Glomerular visceral epithelial cell (primary cell): ENCODE measurements around the gene RFC3.
"Not testable (repeated sequence)": the region's sequence is repeated elsewhere in the genome, so short reads cannot be mapped to it uniquely, and the experiment has no call there.

Experiments used
- DNase-seq: peaks from one replicate; pipeline ENCODE4 v3.0.0-alpha.2; 2016; ENCODE audit errors: extremely low spot score

RFC3 gene

GRCh38 chr13:33806470-33807248 is 11.3 kb upstream of the RFC3 start:
- DNase-seq, result no peak

GRCh38 chr13:33812829-33813228 is 5.1 kb upstream of the RFC3 start:
- not testable (repeated sequence) for DNase-seq

- no peak for DNase-seq
These were observed 2.9 kb upstream of the RFC3 start for GRCh38 chr13:33815011-33815550.

- DNase-seq, result no peak
These were observed 1.0 kb upstream of the RFC3 start for GRCh38 chr13:33816912-33817311.

- no peak for DNase-seq
These were observed 442 bp upstream of the RFC3 start for GRCh38 chr13:33817513-33817900.

GRCh38 chr13:33825083-33825482 is 7.1 kb downstream of the RFC3 start:
- DNase-seq, result no peak

GRCh38 chr13:33827139-33827538 is 9.2 kb downstream of the RFC3 start:
- DNase-seq, result no peak

- DNase-seq, result no peak
These were observed 10.6 kb downstream of the RFC3 start for GRCh38 chr13:33828431-33829129.

- no peak for DNase-seq
These were observed 14.9 kb downstream of the RFC3 start for GRCh38 chr13:33832872-33833271.

GRCh38 chr13:33838647-33839046 is 20.7 kb downstream of the RFC3 start:
- DNase-seq, result no peak

GRCh38 chr13:33840402-33840801 is 22.5 kb downstream of the RFC3 start:
- no peak for DNase-seq

GRCh38 chr13:33842207-33842606 is 24.3 kb downstream of the RFC3 start:
- DNase-seq, result no peak

- no peak for DNase-seq
These were observed 25.0 kb downstream of the RFC3 start for GRCh38 chr13:33842986-33843385.

GRCh38 chr13:33845572-33846302 is 27.8 kb downstream of the RFC3 start:
- no peak for DNase-seq

- DNase-seq, result no peak
These were observed 28.5 kb downstream of the RFC3 start for GRCh38 chr13:33846303-33847062.

GRCh38 chr13:33849211-33849610 is 31.3 kb downstream of the RFC3 start:
- DNase-seq, result no peak

- no peak for DNase-seq
These were observed 37.5 kb downstream of the RFC3 start for GRCh38 chr13:33855371-33855895.

GRCh38 chr13:33859691-33860303 is 41.8 kb downstream of the RFC3 start:
- peak; percentile 6 for DNase-seq

- no peak for DNase-seq
These were observed 42.6 kb downstream of the RFC3 start for GRCh38 chr13:33860526-33860925.

GRCh38 chr13:33862016-33862415 is 44.1 kb downstream of the RFC3 start:
- DNase-seq, result no peak
